HT1080 (cell line): ENCODE measurements around the gene PRXL2A. TPM values are rescaled to one million over a fixed set of nuclear protein-coding genes. Genes with fewer than 3 reads are reported as not detected.

Source experiments
- DNase-seq: peaks from one replicate; pipeline ENCODE4 v3.0.0-alpha.2; 2015; ENCODE audit warnings: low read depth
- total RNA-seq: library from RNA; depleted of rRNA; stranded (reverse); fragments of >200 nt; shearing (Covaris generic); gene quantifications from 2 replicates; pipeline ENCODE4 v1.2.3, GENCODE V29; 2014

Gene PRXL2A
- total RNA-seq, 1 experiment from 2014 or later, result 0.39 TPM

GRCh38 chr10:80460399-80461207 is 52.3 kb downstream of the PRXL2A start:
- peak; percentile 45 for DNase-seq

DNA sequence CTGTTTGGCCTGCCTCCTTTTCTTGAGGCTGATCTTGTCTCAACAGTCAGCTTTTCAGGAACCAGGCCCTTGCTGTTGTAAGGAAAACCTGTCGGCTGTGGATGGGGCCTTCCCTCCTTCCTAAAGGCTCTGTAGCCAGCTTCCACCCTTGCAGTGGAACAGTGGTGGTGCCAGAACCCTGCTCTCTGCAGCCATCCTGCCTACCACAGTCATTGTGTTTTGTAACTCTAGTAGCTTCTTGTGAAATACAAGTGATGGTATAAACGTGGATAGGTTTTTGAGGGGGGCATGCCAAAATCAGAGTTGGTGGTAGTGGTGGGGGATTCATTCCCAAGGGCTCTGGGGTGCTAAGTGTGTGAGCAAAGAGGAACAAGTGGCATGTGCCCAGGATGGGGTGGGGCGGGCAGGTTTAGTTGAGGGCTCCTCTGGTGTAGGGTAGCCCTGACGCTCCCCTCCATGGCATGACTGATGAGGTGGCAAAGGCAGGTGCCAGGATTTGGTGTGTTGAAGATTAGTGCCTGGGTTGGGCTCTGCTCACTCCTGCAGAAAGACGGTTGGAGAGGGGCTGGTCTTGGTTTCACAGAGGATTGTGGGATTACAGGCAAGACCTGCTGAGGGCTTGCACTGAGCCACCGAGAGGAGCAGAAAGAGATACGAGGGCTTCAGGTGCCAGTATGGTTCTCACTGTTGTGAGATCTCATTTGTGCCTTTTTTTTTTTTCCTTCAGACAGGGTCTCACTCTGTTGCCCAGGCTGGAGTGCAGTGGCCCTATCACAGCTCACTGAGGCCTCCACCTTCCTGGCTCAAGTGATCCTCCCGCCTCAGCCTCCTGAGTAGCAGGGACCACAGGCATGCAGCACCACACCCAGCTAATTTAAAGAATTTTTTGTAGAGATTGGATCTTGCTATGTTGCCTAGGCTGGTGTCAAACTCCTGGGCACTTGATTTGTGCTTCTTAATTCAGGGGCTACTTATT is 53.1 kb downstream of the PRXL2A start:
- DNase-seq, result no peak

- DNase-seq, result no peak
Observed at GRCh38 chr10:80462299-80462980, 54.1 kb downstream of the PRXL2A start.

DNA sequence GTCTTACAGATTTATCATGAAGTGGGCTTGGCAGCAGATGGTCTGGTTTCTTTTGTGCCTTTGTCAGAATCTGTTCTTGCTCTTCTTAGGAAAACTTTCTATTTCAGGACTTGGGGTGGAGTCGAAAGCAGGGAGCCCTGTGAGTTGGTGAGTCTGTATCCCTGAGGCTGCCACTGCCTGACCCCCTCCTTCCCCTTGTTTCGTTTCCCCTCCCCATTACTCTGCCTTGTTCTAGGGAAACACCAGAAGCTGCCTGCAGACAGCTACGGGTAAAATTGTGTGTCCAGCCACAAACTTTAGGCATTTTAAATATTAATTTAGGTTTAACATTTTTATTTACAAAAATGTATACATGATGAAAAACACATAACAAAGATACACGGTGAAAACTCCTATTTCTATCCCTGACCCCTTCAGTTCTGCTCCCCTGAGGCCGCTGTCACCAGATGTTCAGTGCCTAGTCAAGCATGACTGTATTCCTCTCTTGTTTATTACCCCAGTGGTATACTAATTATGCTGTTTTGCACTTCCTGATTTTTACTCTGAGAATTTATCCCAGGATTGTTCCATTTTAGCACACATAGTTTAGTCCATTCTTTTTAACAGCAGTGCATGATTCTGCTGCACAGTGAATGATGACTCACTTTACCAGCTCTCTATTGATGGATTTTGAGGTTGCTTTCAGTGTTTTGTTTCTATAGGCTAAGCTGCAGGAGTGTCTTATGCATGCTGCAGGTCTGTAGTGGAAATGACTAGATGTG is 54.8 kb downstream of the PRXL2A start:
- peak; percentile 65 for DNase-seq

GRCh38 chr10:80463868-80464267 is 55.5 kb downstream of the PRXL2A start:
- no peak for DNase-seq

GRCh38 chr10:80464557-80465450 is 56.5 kb downstream of the PRXL2A start:
- DNase-seq, result peak; percentile 38

DNA sequence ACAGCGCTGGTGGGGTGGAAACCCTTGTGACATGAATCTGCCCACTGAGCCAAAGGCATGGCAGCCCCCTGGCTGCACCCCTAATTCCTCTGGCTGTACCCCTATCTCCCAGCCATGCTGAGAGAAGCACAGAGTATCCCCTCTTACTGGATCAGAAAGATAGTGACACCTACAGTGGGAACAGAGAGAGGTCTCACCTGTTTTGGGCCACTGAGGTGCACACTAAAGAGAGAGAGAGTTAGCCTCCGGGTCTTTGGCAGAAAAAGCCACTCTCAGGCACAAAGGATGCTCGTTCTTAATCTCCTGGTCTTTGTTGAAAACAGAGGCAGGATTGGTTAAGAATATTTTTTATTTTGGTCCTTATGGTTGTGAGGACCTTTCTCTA is 57.1 kb downstream of the PRXL2A start:
- DNase-seq, result no peak

DNA sequence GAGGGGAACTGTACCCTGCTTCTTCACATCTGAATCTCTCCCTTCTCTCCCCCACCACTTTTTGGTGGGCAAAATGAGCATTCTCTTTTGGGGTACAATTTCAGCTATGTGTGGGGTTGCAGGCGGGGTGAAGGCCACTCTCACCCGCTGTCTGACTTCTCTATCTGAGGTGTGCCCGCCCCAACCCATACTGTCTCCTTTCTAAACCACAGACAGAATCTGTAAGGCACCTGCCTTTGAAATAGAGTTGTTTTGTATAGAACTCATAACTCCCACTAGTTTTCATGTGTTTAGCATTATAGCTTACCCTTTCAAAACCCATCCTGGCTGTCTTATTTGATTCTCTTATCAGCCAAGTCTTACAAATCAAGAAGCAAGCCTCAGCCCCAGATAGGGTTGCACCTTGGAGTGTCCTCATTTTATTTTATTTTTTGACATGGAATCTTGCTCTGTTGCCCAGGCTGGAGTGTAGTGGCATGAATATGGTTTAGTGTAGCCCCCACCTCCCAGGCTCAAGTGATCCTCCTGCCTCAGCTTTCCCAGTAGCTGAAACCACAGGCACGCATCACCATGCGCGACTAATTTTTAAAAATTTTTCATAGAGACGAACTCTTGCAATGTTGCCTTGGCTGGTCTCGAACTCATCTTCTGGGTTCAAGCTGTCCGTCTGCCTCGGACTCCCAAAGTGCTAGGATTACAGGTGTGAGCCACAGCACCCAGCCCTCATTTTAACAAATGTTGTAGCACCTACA is 57.7 kb downstream of the PRXL2A start:
- no peak for DNase-seq

- no peak for DNase-seq
Observed at GRCh38 chr10:80466724-80467326, 58.5 kb downstream of the PRXL2A start.

DNA sequence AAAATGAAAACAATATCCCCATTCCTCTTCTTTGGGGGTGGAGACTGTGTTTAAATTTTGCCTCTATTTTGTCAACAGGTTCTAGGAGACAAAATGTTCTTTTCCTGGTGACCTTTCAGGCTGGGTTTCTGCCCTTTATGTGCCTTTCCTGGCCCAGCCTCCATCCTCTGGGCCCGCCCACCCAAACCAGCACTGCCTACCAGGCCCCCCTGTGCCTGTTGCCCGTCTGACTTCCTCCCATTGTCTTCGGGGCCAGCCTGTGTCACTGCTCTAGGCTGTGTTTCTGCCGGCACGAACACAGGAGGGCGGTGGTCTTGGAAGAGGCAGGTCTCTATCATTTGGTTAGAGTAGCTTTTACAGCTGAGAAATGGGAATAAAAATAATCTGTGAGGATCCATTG is 59.7 kb downstream of the PRXL2A start:
- no peak for DNase-seq

- DNase-seq, result no peak
Observed at GRCh38 chr10:80468806-80469421, 60.6 kb downstream of the PRXL2A start.

DNA sequence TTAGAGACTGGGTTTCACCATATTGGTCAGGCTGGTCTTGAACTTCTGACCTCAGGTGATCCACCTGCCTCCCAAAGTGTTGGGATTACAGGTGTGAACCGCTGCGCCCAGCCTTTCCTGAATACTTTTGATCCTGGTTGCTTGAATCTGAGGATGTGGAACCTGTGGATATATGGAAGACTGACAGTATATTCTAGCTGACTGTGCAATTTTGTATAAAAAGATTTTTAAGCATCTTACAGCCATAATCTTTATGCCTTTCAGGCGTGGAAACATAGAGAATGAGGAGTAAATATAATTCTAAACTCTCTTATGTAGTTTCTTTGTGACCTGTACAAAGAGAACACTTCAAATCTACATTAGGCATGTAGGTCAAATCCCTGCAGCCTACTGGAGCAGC is 61.9 kb downstream of the PRXL2A start:
- DNase-seq, result no peak

- no peak for DNase-seq
Observed at GRCh38 chr10:80471001-80471400, 62.6 kb downstream of the PRXL2A start.

GRCh38 chr10:80471715-80472233 is 63.4 kb downstream of the PRXL2A start:
- DNase-seq, result peak; percentile 61

- peak; percentile 93 for DNase-seq
Observed at GRCh38 chr10:80472234-80473095, 64.1 kb downstream of the PRXL2A start.

- DNase-seq, result no peak
Observed at GRCh38 chr10:80473096-80473657, 64.8 kb downstream of the PRXL2A start.
